MG63 (cell line): ENCODE measurements around the gene B4GALNT3. TPM values are rescaled to one million over a fixed set of nuclear protein-coding genes. Genes with fewer than 3 reads are reported as not detected.

Experiments
- DNase-seq: peaks from one replicate; pipeline ENCODE4 v3.0.0-alpha.2; 2020
- H3K27me3 ChIP-seq: fragments of 250-450 bp; sonication (Bioruptor Pico); 2 replicates; pipeline ENCODE4 v1.5.1; 2020; ENCODE audit warnings: mild to moderate bottlenecking, moderate library complexity
- H3K36me3 ChIP-seq: fragments of 250-450 bp; sonication (Bioruptor Pico); 2 replicates; pipeline ENCODE4 v1.5.1; 2020; ENCODE audit warnings: mild to moderate bottlenecking, moderate library complexity
- H3K4me3 ChIP-seq: fragments of 250-450 bp; sonication (Bioruptor Pico); 2 replicates; pipeline ENCODE4 v1.5.1; 2020; ENCODE audit warnings: mild to moderate bottlenecking, moderate library complexity
- H3K9me3 ChIP-seq: fragments of 250-450 bp; sonication (Bioruptor Pico); 2 replicates; pipeline ENCODE4 v1.5.1; 2020; ENCODE audit warnings: mild to moderate bottlenecking, moderate library complexity
- total RNA-seq: library from RNA; depleted of rRNA; stranded (reverse); fragments of >200 nt; shearing (Covaris generic); gene quantifications from 2 replicates; pipeline ENCODE4 v1.2.3, GENCODE V29; 2014; ENCODE audit warnings: low replicate concordance

The B4GALNT3 gene
- total RNA-seq, 1 experiment from 2014 or later: 0.30 TPM

- no peak overlapping the region for H3K4me3 ChIP-seq
- no peaks in the 10 kb centered on the region for H3K36me3 ChIP-seq
- peaks cover 21% of the 10 kb centered on the region for H3K27me3 ChIP-seq
- peaks cover 8% of the 10 kb centered on the region for H3K9me3 ChIP-seq
- DNase-seq: no peak
Measured at GRCh38 chr12:496736-497135, 37.0 kb downstream of the B4GALNT3 start.

DNA sequence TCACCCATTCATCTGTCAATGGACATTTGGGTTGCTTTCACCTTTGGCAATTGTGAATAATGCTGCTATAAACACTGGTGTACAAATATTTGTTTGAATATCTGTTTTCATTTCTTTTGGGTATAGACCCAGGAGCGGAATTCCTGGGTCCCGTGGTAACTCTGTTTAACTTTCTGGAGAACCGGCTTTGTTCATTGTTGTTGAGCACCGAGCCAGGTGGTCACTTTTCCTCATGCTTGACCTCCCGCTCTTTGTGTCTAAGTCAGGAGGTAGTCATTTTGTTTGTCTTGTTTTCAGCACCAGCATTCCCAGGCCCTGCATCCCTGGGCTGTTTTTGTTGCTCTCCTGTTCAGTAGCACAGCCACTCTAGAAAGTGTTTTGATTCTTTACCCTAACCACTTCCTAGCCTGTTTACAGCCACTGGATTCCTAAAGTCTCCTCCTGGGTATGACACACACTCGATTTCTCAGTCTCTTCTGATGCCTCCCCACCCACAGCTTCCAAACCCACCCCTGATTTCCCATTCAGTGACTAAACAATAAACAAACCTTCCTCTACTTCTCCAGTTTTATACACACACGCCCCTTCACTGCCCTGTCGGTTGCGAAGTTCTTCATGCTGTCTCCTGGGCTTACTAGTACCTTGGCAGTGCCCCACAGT, 37.9 kb downstream of the B4GALNT3 start:
- peaks cover 2% of the 10 kb centered on the region; the same call in 1 of the 2 replicates for H3K9me3 ChIP-seq
- DNase-seq: no peak
- H3K36me3 ChIP-seq: no peaks in the 10 kb centered on the region
- H3K4me3 ChIP-seq: no peak overlapping the region
- peaks cover 23% of the 10 kb centered on the region for H3K27me3 ChIP-seq

DNA sequence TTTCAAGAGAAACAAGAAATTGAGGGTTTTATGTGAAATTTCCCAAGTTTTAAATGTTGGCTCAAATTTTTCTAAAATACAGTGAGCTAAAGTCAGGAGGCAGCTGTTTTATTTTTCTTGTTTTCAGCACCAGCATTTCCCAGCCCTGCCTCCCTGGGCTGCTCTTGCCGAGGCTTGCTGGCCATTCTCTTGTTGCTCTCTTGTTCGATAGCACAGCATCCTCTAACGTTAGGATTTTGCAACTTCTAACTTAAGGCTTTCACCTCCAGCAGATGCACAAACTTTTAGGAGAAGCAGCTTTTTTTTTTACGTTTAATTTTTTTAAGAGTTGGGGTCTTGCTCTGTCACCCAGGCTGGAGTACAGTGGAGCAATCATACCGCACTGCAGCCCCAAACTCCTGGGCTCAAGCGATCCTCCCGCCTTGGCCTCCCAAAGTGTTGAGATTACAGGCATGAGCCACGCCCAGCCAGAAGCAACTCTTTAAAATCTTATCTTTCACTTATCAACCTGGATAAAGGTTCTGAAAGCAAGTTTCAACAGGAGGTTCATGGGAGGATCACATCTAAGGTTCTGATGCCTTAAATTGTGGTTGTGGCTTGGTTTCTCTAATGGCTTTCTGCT, 40.2 kb downstream of the B4GALNT3 start:
- DNase-seq: no peak
- Histone ChIP-seq H3K27me3 (peaks cover 37% of the 10 kb centered on the region), H3K4me3 (no peak overlapping the region), H3K9me3 (no peaks in the 10 kb centered on the region), H3K36me3 (no peaks in the 10 kb centered on the region)

GRCh38 chr12:501722-502447, 42.1 kb downstream of the B4GALNT3 start:
- Histone ChIP-seq H3K9me3 (no peaks in the 10 kb centered on the region; the same call in 1 of the 2 replicates), H3K27me3 (peaks cover 45% of the 10 kb centered on the region), H3K4me3 (no peak overlapping the region), H3K36me3 (no peaks in the 10 kb centered on the region)
- DNase-seq: no peak

DNA sequence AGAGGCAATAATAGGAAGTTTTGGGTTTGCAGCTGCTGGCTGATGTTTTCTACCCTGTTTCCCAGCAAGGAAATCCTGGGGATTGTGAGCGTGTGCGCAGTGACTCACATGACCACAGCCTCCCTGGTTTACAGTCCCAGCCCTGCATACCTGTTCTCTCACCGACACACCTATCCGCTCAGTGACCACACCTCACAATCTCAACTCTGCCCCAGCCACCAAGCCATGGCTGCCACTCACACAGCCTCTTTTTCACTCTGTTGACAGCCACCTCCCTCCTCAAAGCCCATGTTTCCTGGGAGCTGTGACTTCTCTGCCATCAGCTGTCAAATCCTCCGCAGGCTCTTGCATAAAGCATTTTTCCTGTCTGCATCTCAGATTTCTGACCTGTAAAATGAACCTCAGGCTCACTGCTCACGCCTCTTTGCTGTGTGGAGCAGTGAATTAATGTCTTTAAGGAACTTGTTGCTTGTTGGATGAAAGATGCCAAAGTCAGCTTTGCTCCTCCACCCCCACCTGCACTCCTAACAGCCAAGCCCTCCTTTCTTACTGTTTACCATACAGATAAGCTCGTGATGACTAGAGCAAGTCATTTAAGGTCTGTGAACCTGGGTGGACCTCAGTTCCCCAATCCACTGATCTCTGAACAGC, 43.5 kb downstream of the B4GALNT3 start:
- Histone ChIP-seq H3K36me3 (no peaks in the 10 kb centered on the region), H3K27me3 (peaks cover 45% of the 10 kb centered on the region), H3K9me3 (no peaks in the 10 kb centered on the region; the same call in 1 of the 2 replicates), H3K4me3 (no peak overlapping the region)
- DNase-seq: no peak

- Histone ChIP-seq H3K9me3 (no peaks in the 10 kb centered on the region; the same call in 1 of the 2 replicates), H3K27me3 (peaks cover 39% of the 10 kb centered on the region), H3K4me3 (no peak overlapping the region), H3K36me3 (no peaks in the 10 kb centered on the region)
- DNase-seq: no peak
Measured at GRCh38 chr12:505221-505620, 45.5 kb downstream of the B4GALNT3 start.

- DNase-seq: no peak
- Histone ChIP-seq H3K9me3 (no peaks in the 10 kb centered on the region; the same call in 1 of the 2 replicates), H3K36me3 (no peaks in the 10 kb centered on the region), H3K4me3 (no peak overlapping the region), H3K27me3 (peaks cover 34% of the 10 kb centered on the region)
Measured at GRCh38 chr12:507391-507796, 47.7 kb downstream of the B4GALNT3 start.

DNA sequence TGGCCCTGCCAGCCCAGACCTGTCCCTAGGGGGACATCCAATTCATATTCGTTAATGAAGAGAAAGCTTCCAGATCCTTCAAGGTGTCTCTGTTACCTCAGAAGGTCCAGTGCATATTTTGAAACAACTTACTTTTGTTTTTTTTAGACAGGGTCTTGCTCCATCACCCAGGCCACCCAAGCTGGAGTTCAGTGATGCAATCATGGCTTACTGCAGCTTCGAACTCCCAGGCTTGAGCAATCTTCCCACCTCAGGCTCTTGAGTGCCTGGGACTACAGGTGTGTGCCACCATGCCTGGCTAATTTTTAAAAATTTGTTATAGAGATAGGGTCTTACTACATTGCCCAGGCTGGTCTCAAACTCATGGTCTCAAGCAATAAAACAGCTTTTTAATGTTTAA, 48.4 kb downstream of the B4GALNT3 start:
- DNase-seq: no peak
- H3K36me3 ChIP-seq: no peaks in the 10 kb centered on the region
- H3K9me3 ChIP-seq: no peaks in the 10 kb centered on the region; the same call in 1 of the 2 replicates
- H3K27me3 ChIP-seq: peaks cover 28% of the 10 kb centered on the region
- no peak overlapping the region for H3K4me3 ChIP-seq

- DNase-seq: no peak
- H3K4me3 ChIP-seq: no peak overlapping the region
- peaks cover 21% of the 10 kb centered on the region for H3K27me3 ChIP-seq
- no peaks in the 10 kb centered on the region for H3K36me3 ChIP-seq
- H3K9me3 ChIP-seq: no peaks in the 10 kb centered on the region; the same call in 1 of the 2 replicates
Measured at GRCh38 chr12:508795-509194, 49.1 kb downstream of the B4GALNT3 start.

DNA sequence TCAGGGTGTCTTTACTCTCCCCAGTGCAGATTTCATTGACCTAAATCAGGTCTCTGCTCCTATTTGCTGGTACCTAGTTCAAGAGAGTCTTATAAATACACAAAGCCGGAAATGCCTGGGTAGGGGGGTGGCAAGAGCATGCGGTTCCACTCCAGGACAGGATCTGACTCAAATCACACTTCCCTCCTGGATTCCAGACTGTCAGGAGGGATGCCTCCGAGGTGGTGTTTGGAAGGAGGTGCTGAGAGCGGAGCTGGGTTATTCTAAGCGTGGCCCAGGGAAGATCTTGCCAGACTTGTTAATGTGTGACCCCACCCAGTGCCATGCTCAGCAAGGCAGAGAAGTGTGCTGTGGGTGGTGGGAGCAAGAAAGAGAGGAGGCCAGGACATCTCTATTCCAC, 49.8 kb downstream of the B4GALNT3 start:
- no peaks in the 10 kb centered on the region for H3K36me3 ChIP-seq
- peak; percentile 33 for DNase-seq

GRCh38 chr12:510071-510825, 50.5 kb downstream of the B4GALNT3 start:
- no peaks in the 10 kb centered on the region; the same call in 1 of the 2 replicates for H3K9me3 ChIP-seq
- no peaks in the 10 kb centered on the region for H3K36me3 ChIP-seq
- no peak for DNase-seq
- H3K27me3 ChIP-seq: peaks cover 19% of the 10 kb centered on the region
- no peak overlapping the region for H3K4me3 ChIP-seq

More for the DNA sequence above, 49.8 kb downstream of the B4GALNT3 start:
- Histone ChIP-seq H3K4me3 (no peak overlapping the region), H3K27me3 (peaks cover 20% of the 10 kb centered on the region), H3K9me3 (no peaks in the 10 kb centered on the region; the same call in 1 of the 2 replicates)

DNA sequence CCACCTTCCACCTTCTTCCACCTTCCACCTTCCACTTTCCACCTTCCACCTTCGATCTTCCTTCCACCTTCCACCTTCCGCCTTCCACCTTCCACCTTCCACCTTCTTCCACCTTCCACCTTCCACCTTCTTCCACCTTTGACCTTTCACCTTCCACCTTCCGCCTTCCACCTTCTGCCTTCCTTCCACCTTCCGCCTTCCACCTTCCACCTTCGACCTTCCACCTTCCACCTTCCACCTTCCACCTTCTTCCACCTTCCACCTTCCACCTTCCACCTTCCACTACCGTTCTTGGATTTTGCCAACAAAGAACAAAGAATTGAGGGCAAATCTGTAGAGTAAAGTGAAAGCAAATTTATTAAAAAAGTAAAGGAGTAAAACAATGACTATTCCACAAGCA, 53.2 kb downstream of the B4GALNT3 start:
- no peak overlapping the region for H3K4me3 ChIP-seq
- H3K36me3 ChIP-seq: no peaks in the 10 kb centered on the region
- no peak for DNase-seq
- H3K9me3 ChIP-seq: no peaks in the 10 kb centered on the region
- peaks cover 23% of the 10 kb centered on the region for H3K27me3 ChIP-seq

DNA sequence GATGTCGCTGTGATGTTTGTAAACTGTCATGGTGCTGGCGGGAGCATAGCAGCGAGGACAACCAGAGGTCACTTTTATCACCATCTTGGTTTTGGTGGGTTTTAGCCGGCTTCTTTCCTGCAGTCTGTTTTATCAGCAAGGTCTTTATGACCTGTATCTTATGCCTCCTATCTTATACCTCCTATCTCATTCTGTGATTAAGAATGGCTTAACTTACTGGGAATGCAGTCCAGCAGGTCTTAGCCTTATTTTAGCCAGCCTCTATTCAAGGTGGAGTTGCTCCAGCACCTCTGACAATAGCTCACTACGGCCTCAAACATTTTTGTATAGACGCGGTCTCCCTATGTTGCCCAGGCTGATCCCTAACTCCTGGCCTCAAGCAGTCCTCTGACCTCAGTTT, 53.7 kb downstream of the B4GALNT3 start:
- Histone ChIP-seq H3K36me3 (no peaks in the 10 kb centered on the region), H3K4me3 (no peak overlapping the region), H3K9me3 (no peaks in the 10 kb centered on the region), H3K27me3 (peaks cover 27% of the 10 kb centered on the region)
- no peak for DNase-seq

- DNase-seq: no peak
Measured at GRCh38 chr12:517538-517937, 57.8 kb downstream of the B4GALNT3 start.

DNA sequence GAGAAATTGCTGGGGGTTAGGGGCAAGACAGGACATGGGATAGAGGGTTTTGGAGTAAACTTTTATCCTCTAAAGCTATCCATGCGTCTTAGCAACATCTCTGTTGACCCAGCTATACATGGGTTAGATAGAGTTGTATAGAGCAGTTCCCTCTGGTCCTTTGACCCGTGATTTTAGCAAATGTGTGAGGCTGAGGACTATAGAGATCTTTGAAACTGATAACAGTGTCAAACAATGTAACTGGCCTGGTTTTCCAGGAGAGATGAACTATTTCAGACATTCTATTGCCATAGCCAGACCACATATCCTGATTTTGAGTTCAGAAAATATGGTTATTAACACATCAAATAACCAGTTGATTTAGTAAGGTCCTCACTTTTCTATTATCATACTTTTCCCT, 60.4 kb downstream of the B4GALNT3 start:
- no peaks in the 10 kb centered on the region for H3K36me3 ChIP-seq
- H3K27me3 ChIP-seq: peaks cover 35% of the 10 kb centered on the region
- DNase-seq: no peak
- H3K9me3 ChIP-seq: no peaks in the 10 kb centered on the region
- H3K4me3 ChIP-seq: no peak overlapping the region

More at GRCh38 chr12:517538-517937, 57.8 kb downstream of the B4GALNT3 start:
- no peaks in the 10 kb centered on the region for H3K36me3 ChIP-seq
- H3K27me3 ChIP-seq: peaks cover 40% of the 10 kb centered on the region
- H3K4me3 ChIP-seq: no peak overlapping the region
- no peaks in the 10 kb centered on the region for H3K9me3 ChIP-seq

DNA sequence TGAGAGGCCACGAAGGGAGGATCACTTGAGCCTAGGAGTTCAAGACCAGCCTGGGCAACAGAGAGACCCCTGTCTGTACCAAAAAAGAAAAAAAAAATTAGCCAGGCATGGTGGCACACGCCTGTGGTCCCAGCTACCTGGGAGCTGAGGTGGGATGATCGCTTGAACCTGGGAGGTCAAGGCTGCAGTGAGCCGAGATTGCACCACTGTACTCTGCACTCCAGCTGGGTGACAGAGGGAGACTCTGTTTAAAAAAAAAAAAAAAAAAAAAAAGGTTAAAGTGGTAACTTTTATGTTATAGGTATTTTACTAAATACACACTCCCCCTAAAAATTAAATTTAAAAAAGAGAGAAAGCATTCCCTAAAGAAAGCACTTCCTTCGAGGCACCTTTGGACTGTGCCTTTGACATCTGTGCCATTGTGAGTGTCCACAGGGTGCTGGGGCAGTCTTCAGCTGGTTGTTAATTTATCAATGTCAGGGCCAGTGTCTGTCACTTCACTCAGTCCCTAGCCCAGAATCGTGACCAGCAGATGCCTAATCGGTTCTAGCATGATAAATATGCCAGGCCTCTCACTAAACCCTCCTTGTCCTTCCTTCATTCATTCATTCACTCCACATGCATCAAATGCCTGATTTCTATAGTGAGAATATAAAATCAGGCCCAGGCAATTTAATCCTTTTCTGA, 63.1 kb downstream of the B4GALNT3 start:
- no peaks in the 10 kb centered on the region for H3K36me3 ChIP-seq
- no peaks in the 10 kb centered on the region for H3K9me3 ChIP-seq
- DNase-seq: no peak
- H3K4me3 ChIP-seq: no peak overlapping the region
- peaks cover 20% of the 10 kb centered on the region for H3K27me3 ChIP-seq
